ENCODE measurements around the gene LGR5.

Gene LGR5

GRCh38 chr12:71442567-71442931, 3.0 kb downstream of the LGR5 start:
- no peak for TF ChIP-seq CTCF (IDR thresholded peaks at IDR 0.05; ENCODE audit: low read depth, low read length)
- no peak for DNase-seq (ENCODE audit: low read depth in 2 of 2)
- no peak overlapping the region for H3K4me3 ChIP-seq (replicated peaks in 1 of 2; ENCODE audit: low read depth in 2 of 2, low read length in 2 of 2)

GRCh38 chr12:71445071-71445470, 5.5 kb downstream of the LGR5 start:
- TF ChIP-seq CTCF (IDR thresholded peaks at IDR 0.05; ENCODE audit: low read depth, low read length) = no peak
- no peak for DNase-seq (ENCODE audit: low read depth in 2 of 2)
- H3K4me3 ChIP-seq (replicated peaks in 1 of 2; ENCODE audit: low read depth in 2 of 2, low read length in 2 of 2) = no peak overlapping the region

- no peak for DNase-seq (ENCODE audit: low read depth in 2 of 2)
- TF ChIP-seq CTCF (IDR thresholded peaks at IDR 0.05; ENCODE audit: low read depth, low read length) = no peak
- H3K4me3 ChIP-seq (replicated peaks in 1 of 2; ENCODE audit: low read depth in 2 of 2, low read length in 2 of 2) = no peak overlapping the region
Observed at GRCh38 chr12:71447691-71448132, 8.1 kb downstream of the LGR5 start.

GRCh38 chr12:71448150-71448581, 8.6 kb downstream of the LGR5 start:
- H3K4me3 ChIP-seq (replicated peaks in 1 of 2; ENCODE audit: low read depth in 2 of 2, low read length in 2 of 2) = no peak overlapping the region
- TF ChIP-seq CTCF (IDR thresholded peaks at IDR 0.05; ENCODE audit: low read depth, low read length) = no peak
- DNase-seq (ENCODE audit: low read depth in 2 of 2) = no peak

- no peak for DNase-seq (ENCODE audit: low read depth in 2 of 2)
- H3K4me3 ChIP-seq (replicated peaks in 1 of 2; ENCODE audit: low read depth in 2 of 2, low read length in 2 of 2) = no peak overlapping the region
- no peak for TF ChIP-seq CTCF (IDR thresholded peaks at IDR 0.05; ENCODE audit: low read depth, low read length)
Observed at GRCh38 chr12:71449373-71450070, 9.9 kb downstream of the LGR5 start.

- no peak for TF ChIP-seq CTCF (IDR thresholded peaks at IDR 0.05; ENCODE audit: low read depth, low read length)
- H3K4me3 ChIP-seq (replicated peaks in 1 of 2; ENCODE audit: low read depth in 2 of 2, low read length in 2 of 2) = no peak overlapping the region
Observed at GRCh38 chr12:71452006-71452405, 12.4 kb downstream of the LGR5 start.

More at GRCh38 chr12:71452006-71452405, 12.4 kb downstream of the LGR5 start:
- no peak for DNase-seq (ENCODE audit: low read depth in 2 of 2)

All from cardiac fibroblast (primary cell).